HCT116 (cell line): ENCODE measurements around the gene HRH2. TPM values are rescaled to one million over a fixed set of nuclear protein-coding genes. Genes with fewer than 3 reads are reported as not detected.

ENCODE experiments used
- ATAC-seq: fragments of 200-7000 bp; cut with Tn5 transposase; 2 replicates; pipeline ENCODE4 v1.9.1; 2020; ENCODE audit warnings: mild to moderate bottlenecking, moderate library complexity
- BruUV-seq: library from RNA; stranded (reverse); fragments of 400-500 nt; replicated peaks from 2 replicates; lab custom pipeline; 2021; lab: Mats Ljungman, UMichigan
- CTCF ChIA-PET: fragments of 300-600 bp; sonication (Branson Sonifier 250); formaldehyde crosslinking; loops from one replicate; lab custom pipeline; 2021; ENCODE audit warnings: antibody characterized with exemption; lab: Charles Lee
- POLR2A ChIA-PET: fragments of 300-600, 350-600 bp; sonication (Branson Sonifier 250); formaldehyde crosslinking; loops from one replicate; lab custom pipeline; 2021; ENCODE audit warnings: antibody characterized with exemption; lab: Charles Lee
- RAD21 ChIA-PET, 2 experiments: fragments of 300-600 bp; sonication (Branson Sonifier 250); formaldehyde crosslinking; loops; one replicate each; lab custom pipeline; 2023; ENCODE audit warnings: low total read pairs in 2 of 2; ENCODE audit not compliant: uncharacterized antibody in 2 of 2, unreplicated experiment in 2 of 2, low non-redundant PET in 1 of 2; lab: Charles Lee
- DNase-seq: peaks from one replicate; pipeline ENCODE4 v3.0.0-alpha.2; 2010; ENCODE audit warnings: low read depth, low spot score
- H2AFZ ChIP-seq: fragments of 200-600 bp; shearing (Covaris generic), sonication (generic); 2 replicates; pipeline ENCODE4 v1.6.1; 2017; ENCODE audit warnings: low read depth, mixed run types, mixed read lengths, antibody characterized with exemption, low read length; ENCODE audit not compliant: poor library complexity, severe bottlenecking
- H3K27ac ChIP-seq: 2 replicates; pipeline ENCODE4 v1.5.1; 2012; ENCODE audit warnings: low read depth, low read length
- H3K27me3 ChIP-seq: fragments of 200-600 bp; sonication (generic); 2 replicates; pipeline ENCODE4 v1.6.1; 2016; ENCODE audit warnings: mixed run types, low read length, mixed read lengths; ENCODE audit not compliant: insufficient read depth
- H3K36me3 ChIP-seq, 2 experiments: fragments of 200-500 bp in 1 of 2; fragments of 200-600 bp in 1 of 2; sonication (Bioruptor generic) in 1 of 2; sonication (generic) in 1 of 2; 2 replicates each; pipeline versions ENCODE4 v1.5.1 to v1.6.1; 2014 to 2016; ENCODE audit warnings: low read length in 2 of 2, inconsistent platforms in 1 of 2, mixed read lengths in 1 of 2, mixed run types in 1 of 2; ENCODE audit not compliant: insufficient read depth in 2 of 2, control insufficient read depth in 1 of 2
- H3K4me1 ChIP-seq, 2 experiments: fragments of 200-600 bp in 1 of 2; sonication (generic) in 1 of 2; 2 replicates each; pipeline versions ENCODE4 v1.5.1 to v1.6.1; 2012 to 2017; ENCODE audit warnings: low read length in 2 of 2, inconsistent platforms in 1 of 2, mild to moderate bottlenecking in 1 of 2, mixed read lengths in 1 of 2, mixed run types in 1 of 2, moderate library complexity in 1 of 2; ENCODE audit not compliant: insufficient read depth in 2 of 2, control insufficient read depth in 1 of 2
- H3K4me2 ChIP-seq: fragments of 200-600 bp; sonication (generic); 2 replicates; pipeline ENCODE4 v1.6.1; 2017; ENCODE audit warnings: mixed run types, low read length, mixed read lengths
- H3K4me3 ChIP-seq, 2 experiments: fragments of 200-600 bp in 1 of 2; sonication (generic) in 1 of 2; replicated peaks in 1 of 2; 2 replicates each; pipeline ENCODE4 v1.5.1; 2011 to 2016; ENCODE audit warnings: low read length in 2 of 2, control low read depth in 1 of 2, low read depth in 1 of 2, mild to moderate bottlenecking in 1 of 2, mixed read lengths in 1 of 2, mixed run types in 1 of 2
- H3K79me2 ChIP-seq: fragments of 200-600 bp; sonication (generic); 2 replicates; pipeline ENCODE4 v1.6.1; 2017; ENCODE audit warnings: mild to moderate bottlenecking, mixed run types, low read length, moderate library complexity, mixed read lengths; ENCODE audit not compliant: insufficient read depth
- H3K9ac ChIP-seq: fragments of 200-600 bp; sonication (generic); 2 replicates; pipeline ENCODE4 v1.6.1; 2016; ENCODE audit warnings: low read length, mixed read lengths
- H3K9me2 ChIP-seq: fragments of 200-600 bp; sonication (generic), shearing (Covaris generic); 2 replicates; pipeline ENCODE4 v1.6.1; 2017; ENCODE audit warnings: mixed run types, mild to moderate bottlenecking, moderate library complexity; ENCODE audit not compliant: insufficient read depth
- H3K9me3 ChIP-seq, 2 experiments: fragments of 200-500 bp in 1 of 2; fragments of 200-600 bp in 1 of 2; sonication (Bioruptor generic) in 1 of 2; sonication (generic) in 1 of 2; 2 replicates each; pipeline ENCODE4 v1.6.1; 2014 to 2017; ENCODE audit warnings: low read length in 2 of 2, mixed read lengths in 2 of 2, inconsistent platforms in 1 of 2, low read depth in 1 of 2, mild to moderate bottlenecking in 1 of 2, mixed run types in 1 of 2, moderate library complexity in 1 of 2; ENCODE audit not compliant: control insufficient read depth in 1 of 2, insufficient read depth in 1 of 2
- H4K20me1 ChIP-seq: fragments of 200-600 bp; sonication (generic), shearing (Covaris generic); 2 replicates; pipeline ENCODE4 v1.6.1; 2017; ENCODE audit warnings: mixed run types, mild to moderate bottlenecking, moderate library complexity; ENCODE audit not compliant: insufficient read depth
- ATF3 ChIP-seq: IDR thresholded peaks from 2 replicates; pipeline ENCODE4 v1.6.1; 2012
- CBX3 ChIP-seq: IDR thresholded peaks from 2 replicates; pipeline ENCODE4 v1.6.1; 2012; ENCODE audit warnings: low read depth
- CEBPB ChIP-seq: IDR thresholded peaks from 2 replicates; pipeline ENCODE4 v1.6.1; 2012; ENCODE audit warnings: low read depth
- EGR1 ChIP-seq: IDR thresholded peaks from 2 replicates; pipeline ENCODE4 v1.6.1; 2012; ENCODE audit warnings: low read depth
- ELF1 ChIP-seq: IDR thresholded peaks from 2 replicates; pipeline ENCODE4 v1.6.1; 2012; ENCODE audit warnings: low read depth, borderline replicate concordance
- EZH2phosphoT487 ChIP-seq: fragments of 200-600 bp; IDR thresholded peaks from 2 replicates; pipeline ENCODE4 v1.6.1; 2018; ENCODE audit warnings: antibody characterized with exemption, borderline replicate concordance
- FOSL1 ChIP-seq: IDR thresholded peaks from 2 replicates; pipeline ENCODE4 v1.6.1; 2012; ENCODE audit warnings: low read depth
- MAX ChIP-seq: IDR thresholded peaks from 2 replicates; pipeline ENCODE4 v1.6.1; 2012
- POLR2A ChIP-seq: IDR thresholded peaks from 2 replicates; pipeline ENCODE4 v1.7.0; 2011; ENCODE audit warnings: borderline replicate concordance; ENCODE audit not compliant: insufficient read depth, insufficient read length; ENCODE audit errors: extremely low read depth
- POLR2AphosphoS5 ChIP-seq: IDR thresholded peaks from 2 replicates; pipeline ENCODE4 v1.6.1; 2011; ENCODE audit warnings: mild to moderate bottlenecking, low read depth, low read length, moderate library complexity
- REST ChIP-seq: IDR thresholded peaks from 2 replicates; pipeline ENCODE4 v1.6.1; 2012; ENCODE audit warnings: low read depth
- SIN3A ChIP-seq: IDR thresholded peaks from 2 replicates; pipeline ENCODE4 v1.6.1; 2012; ENCODE audit warnings: low read depth
- SP1 ChIP-seq: IDR thresholded peaks from 2 replicates; pipeline ENCODE4 v1.6.1; 2012; ENCODE audit warnings: low read depth
- SRF ChIP-seq: IDR thresholded peaks from 2 replicates; pipeline ENCODE4 v1.6.1; 2012; ENCODE audit warnings: low read depth
- TCF7L2 ChIP-seq: IDR thresholded peaks from 2 replicates; pipeline ENCODE4 v1.7.0; 2011; ENCODE audit warnings: borderline replicate concordance, inconsistent platforms; ENCODE audit not compliant: insufficient read depth, insufficient read length; ENCODE audit errors: extremely low read depth
- YY1 ChIP-seq: IDR thresholded peaks from 2 replicates; pipeline ENCODE4 v1.6.1; 2011; ENCODE audit warnings: low read length, low read depth, moderate library complexity, mild to moderate bottlenecking; ENCODE audit not compliant: insufficient replicate concordance; ENCODE audit errors: extremely low read depth
- ZBTB33 ChIP-seq: IDR thresholded peaks from 2 replicates; pipeline ENCODE4 v1.6.1; 2011; ENCODE audit warnings: mild to moderate bottlenecking, low read length, moderate library complexity; ENCODE audit not compliant: insufficient replicate concordance; ENCODE audit errors: extremely low read depth
- ZFX ChIP-seq: fragments of 450-650 bp; IDR thresholded peaks from 2 replicates; pipeline ENCODE4 v1.6.1; 2017
- ZNF274 ChIP-seq: fragments of 200-500 bp; sonication (Bioruptor generic); IDR thresholded peaks from 2 replicates; pipeline ENCODE4 v1.6.1; 2014; ENCODE audit warnings: mild to moderate bottlenecking, low read depth, low read length, inconsistent platforms
- intact Hi-C: fragments of 100-400 bp; cut with micrococcal nuclease; formaldehyde crosslinking; loops from 2 replicates; pipeline ENCODE4 v1.10.0; 2022
- total RNA-seq: library from RNA; stranded (reverse); gene quantifications from one replicate; pipeline ENCODE4 v1.2.1, GENCODE V29; 2021; ENCODE audit not compliant: unreplicated experiment

HRH2 gene
- total RNA-seq, 1 experiment from 2014 or later = 0.12 TPM

GRCh38 chr5:175734016-175734415 is 76.1 kb downstream of the HRH2 start:
- Histone ChIP-seq H3K79me2 (no peaks in the 10 kb centered on the region), H3K27ac (no peak overlapping the region), H3K36me3 (no peaks in the 10 kb centered on the region), H4K20me1 (no peaks in the 10 kb centered on the region), H3K27me3 (peaks cover 6% of the 10 kb centered on the region; the same call in 1 of the 2 replicates), H3K4me1 (peaks cover 0 to 4% of the 10 kb centered on the region in 2 experiments; a peak in 3 of 4 replicates), H3K4me2 (no peak overlapping the region), H3K9me2 (no peaks in the 10 kb centered on the region), H2AFZ (no peak overlapping the region), H3K4me3 (no peak overlapping the region), H3K9ac (no peak overlapping the region), H3K9me3 (no peaks in the 10 kb centered on the region)
- ATAC-seq = no peak
- no peak for TF ChIP-seq REST
- TF ChIP-seq YY1 = no peak
- no peak for TF ChIP-seq TCF7L2
- no peak for TF ChIP-seq ZBTB33
- no peak for TF ChIP-seq ZFX
- TF ChIP-seq CBX3 = no peak
- TF ChIP-seq MAX = no peak
- TF ChIP-seq SRF = no peak
- TF ChIP-seq FOSL1 = no peak
- TF ChIP-seq SP1 = no peak
- no peak for TF ChIP-seq EZH2phosphoT487
- TF ChIP-seq SIN3A = no peak
- TF ChIP-seq ZNF274 = no peak
- no peak for TF ChIP-seq POLR2A
- no peak for TF ChIP-seq ELF1
- TF ChIP-seq POLR2AphosphoS5 = no peak
- TF ChIP-seq CEBPB = no peak
- TF ChIP-seq EGR1 = no peak
- no peak for TF ChIP-seq ATF3
- no peak for DNase-seq
- ChIA-PET CTCF (no interaction called here), RAD21 (no interaction called here), POLR2A (no interaction called here)
- intact Hi-C loops = loop anchor here (10.0 kb wide), 1 partner anchor 221 kb away; no protein-coding TSS in a partner anchor
- BruUV-seq = no TSS peak
